ENCODE measurements around the gene IRX3.

Gene IRX3

DNA sequence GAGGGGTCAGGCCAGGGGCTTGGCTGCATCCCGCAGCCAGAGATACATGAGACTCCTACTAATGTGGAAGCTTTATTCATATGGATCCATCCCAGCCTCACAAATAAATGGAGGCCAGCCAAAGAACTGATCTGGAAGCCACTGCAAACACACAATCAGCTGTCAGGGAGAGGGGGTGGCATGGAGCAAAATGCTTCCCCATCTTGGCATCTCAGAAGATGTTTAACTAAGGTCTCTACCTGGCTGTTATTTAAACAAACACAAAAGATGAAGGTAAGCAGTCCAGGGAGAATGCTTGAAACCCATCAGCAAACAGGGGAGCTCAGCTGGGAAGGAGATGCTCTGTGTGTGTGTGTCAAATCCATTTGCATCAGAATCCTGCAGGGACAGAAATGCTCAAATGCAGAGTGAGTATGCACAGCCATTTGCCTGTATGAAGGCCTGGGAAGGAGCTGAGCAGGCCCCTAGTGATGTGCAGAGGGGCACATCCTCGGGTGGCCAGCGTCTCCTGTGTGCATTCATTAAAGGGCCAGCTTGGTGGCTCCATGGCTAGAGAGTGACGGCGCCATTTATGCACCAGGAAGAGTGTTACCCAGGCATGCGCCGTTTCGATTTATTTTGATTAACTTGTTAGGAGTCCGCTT is 34.2 kb upstream of the IRX3 start:
- TF ChIP-seq Cebpa-rat (IDR thresholded peaks at IDR 0.05) = no peak
- Histone ChIP-seq H3K4me2 (no peak overlapping the region), H4K20me1 (no peaks in the 10 kb centered on the region), H3K4me3 (no peak overlapping the region), H3K9me3 (replicated peaks in 1 of 11) (no peaks in the 10 kb centered on the region), H3K9ac (no peak overlapping the region), H3K36me3 (no peaks in the 10 kb centered on the region), H3K4me1 (peaks cover 0 to 2% (median 0%) of the 10 kb centered on the region in 10 experiments; a peak in 1 of 20 replicates), H3K27ac (no peak overlapping the region), H3K27me3 (no peaks in the 10 kb centered on the region)

DNA sequence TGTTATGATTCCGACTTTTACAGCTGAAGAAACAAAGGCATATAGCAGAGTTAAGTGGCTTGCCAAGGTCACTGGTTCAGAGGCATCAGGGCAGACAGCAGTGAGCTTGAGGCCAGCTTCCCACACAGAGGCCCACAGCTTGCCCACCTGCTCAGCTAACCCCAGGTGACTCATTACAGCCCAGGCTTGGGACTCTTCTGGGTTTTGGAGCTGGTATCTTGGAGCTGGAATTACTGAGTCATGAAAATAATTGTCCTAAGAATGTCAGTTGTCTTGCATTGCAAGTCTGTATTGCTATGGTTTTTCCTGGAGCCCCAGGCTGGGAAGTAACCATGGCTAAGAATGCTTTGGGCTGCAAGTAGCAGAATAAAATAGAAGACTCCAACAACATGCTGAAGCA is 32.4 kb upstream of the IRX3 start:
- H3K4me2 ChIP-seq = no peak overlapping the region
- H3K27ac ChIP-seq = no peak overlapping the region
- TF ChIP-seq Cebpa-rat (IDR thresholded peaks at IDR 0.05) = no peak
- H3K9me3 ChIP-seq (replicated peaks in 1 of 11) = no peaks in the 10 kb centered on the region
- H3K36me3 ChIP-seq = no peaks in the 10 kb centered on the region
- no peaks in the 10 kb centered on the region for H4K20me1 ChIP-seq
- H3K4me3 ChIP-seq = no peak overlapping the region
- H3K27me3 ChIP-seq = no peaks in the 10 kb centered on the region
- no peak overlapping the region for H3K9ac ChIP-seq
- H3K4me1 ChIP-seq = peaks cover 0 to 6% (median 0%) of the 10 kb centered on the region in 10 experiments; a peak in 1 of 20 replicates

- Histone ChIP-seq H3K4me2 (no peak overlapping the region), H3K27me3 (no peaks in the 10 kb centered on the region), H3K4me1 (peaks cover 0 to 6% (median 0%) of the 10 kb centered on the region in 10 experiments; a peak in 1 of 20 replicates), H3K27ac (no peak overlapping the region), H3K4me3 (no peak overlapping the region), H3K9ac (no peak overlapping the region), H4K20me1 (no peaks in the 10 kb centered on the region), H3K9me3 (replicated peaks in 1 of 11) (no peaks in the 10 kb centered on the region; a peak in 1 of 22 replicates), H3K36me3 (no peaks in the 10 kb centered on the region)
- no peak for TF ChIP-seq Cebpa-rat (IDR thresholded peaks at IDR 0.05)
Observed at GRCh38 chr16:54317101-54317611, 30.6 kb upstream of the IRX3 start.

DNA sequence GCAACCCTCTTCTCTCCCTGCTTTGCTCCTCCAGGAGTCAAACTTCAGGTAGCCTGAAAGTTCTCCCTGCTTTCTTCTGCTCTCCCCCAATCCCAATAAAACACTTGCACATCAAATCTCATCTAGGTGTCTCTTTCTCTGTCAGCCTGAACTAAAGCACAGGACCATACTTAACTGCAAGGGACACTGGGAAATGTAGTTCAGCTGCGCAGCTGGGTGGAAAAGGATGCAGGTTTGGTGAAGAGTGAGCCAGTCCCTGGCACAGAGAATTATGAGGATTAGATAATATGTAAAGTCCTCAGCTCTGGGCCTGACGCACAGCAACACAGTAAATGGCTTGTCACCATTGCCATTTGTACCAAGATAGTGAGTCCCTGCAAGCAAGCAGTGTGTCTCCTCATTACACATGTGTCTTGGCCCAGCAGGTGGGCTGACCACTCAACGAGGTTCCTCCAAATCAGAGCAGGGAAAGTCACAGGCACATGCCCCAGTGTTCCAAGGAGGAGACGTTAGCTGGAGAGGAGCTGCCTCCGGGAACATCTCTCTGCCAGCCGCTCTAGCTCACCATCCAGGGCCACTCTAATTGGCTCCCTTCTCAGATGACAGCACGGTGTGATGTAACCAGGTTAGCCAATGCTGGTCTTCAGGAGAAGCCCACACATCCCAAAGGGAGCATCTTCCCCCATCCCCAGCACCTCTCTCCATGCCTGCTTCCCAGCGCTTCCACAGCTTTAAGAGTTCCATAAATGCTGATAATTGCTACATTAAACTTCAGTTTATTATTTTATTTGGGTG is 29.7 kb upstream of the IRX3 start:
- no peak for TF ChIP-seq Cebpa-rat (IDR thresholded peaks at IDR 0.05)
- Histone ChIP-seq H3K27me3 (no peaks in the 10 kb centered on the region), H3K4me3 (no peak overlapping the region), H3K4me2 (no peak overlapping the region), H4K20me1 (no peaks in the 10 kb centered on the region), H3K36me3 (no peaks in the 10 kb centered on the region), H3K27ac (no peak overlapping the region), H3K9me3 (replicated peaks in 1 of 11) (no peaks in the 10 kb centered on the region; a peak in 1 of 22 replicates), H3K4me1 (peaks cover 0 to 6% (median 0%) of the 10 kb centered on the region in 10 experiments; a peak in 1 of 20 replicates), H3K9ac (no peak overlapping the region)

DNA sequence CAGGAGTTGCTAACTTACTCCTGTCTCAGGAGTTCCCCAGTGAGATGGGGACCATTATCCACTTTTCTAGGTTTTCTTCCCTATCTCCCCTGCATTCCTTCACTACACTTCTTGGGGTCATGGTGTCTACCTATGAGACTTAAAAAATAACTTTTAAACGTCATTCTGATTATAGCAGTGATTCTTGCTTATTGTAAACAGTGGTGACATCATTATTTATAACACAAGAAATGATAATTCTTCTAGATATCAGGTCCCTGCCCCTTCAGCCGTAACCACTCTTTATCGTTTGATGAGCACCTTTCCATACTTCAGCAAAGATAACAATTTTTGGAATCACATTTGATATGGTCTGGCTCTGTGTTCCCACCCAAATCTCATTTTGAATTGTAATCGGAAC is 27.2 kb upstream of the IRX3 start:
- H3K27me3 ChIP-seq = no peaks in the 10 kb centered on the region
- H3K36me3 ChIP-seq = no peaks in the 10 kb centered on the region
- TF ChIP-seq Cebpa-rat (IDR thresholded peaks at IDR 0.05) = no peak
- peak overlapping the region in 1 of 11 experiments; percentile 26; a peak in 1 of 22 replicates for H3K4me2 ChIP-seq
- H3K9me3 ChIP-seq (replicated peaks in 1 of 11) = no peaks in the 10 kb centered on the region; a peak in 1 of 22 replicates
- no peak overlapping the region for H3K4me3 ChIP-seq
- H3K27ac ChIP-seq = no peak overlapping the region
- no peaks in the 10 kb centered on the region for H4K20me1 ChIP-seq
- peaks cover 5 to 12% (median 6%) of the 10 kb centered on the region in 10 experiments; a peak in 19 of 20 replicates for H3K4me1 ChIP-seq
- H3K9ac ChIP-seq = no peak overlapping the region

DNA sequence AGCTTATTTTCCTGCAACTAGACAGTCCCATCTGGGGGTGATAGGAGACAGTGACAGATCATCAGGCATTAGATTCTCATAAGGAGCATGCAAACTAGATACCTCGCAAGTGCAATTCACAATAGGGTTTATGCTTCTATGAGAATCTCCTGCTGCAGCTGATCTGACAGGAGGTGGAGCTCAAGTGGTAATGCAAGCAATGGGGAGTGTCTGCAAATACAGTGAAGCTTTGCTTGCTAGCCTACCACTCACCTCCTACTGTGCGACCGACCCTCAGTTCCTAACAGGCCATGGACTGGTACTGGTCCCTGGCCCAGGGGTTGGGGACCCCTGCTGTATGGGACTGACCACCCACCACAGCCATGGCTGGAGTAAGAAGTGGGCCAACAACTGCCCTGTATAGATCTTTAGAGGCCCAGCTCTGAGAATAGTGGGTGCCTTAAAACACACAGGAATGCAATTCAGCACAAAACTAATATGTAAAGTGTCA is 26.0 kb upstream of the IRX3 start:
- Histone ChIP-seq H3K9me3 (replicated peaks in 1 of 11) (no peaks in the 10 kb centered on the region; a peak in 1 of 22 replicates), H3K9ac (no peak overlapping the region), H3K4me1 (peaks cover 8 to 21% (median 15%) of the 10 kb centered on the region in 10 experiments; a peak in 19 of 20 replicates), H3K27ac (no peak overlapping the region), H3K4me2 (no peak overlapping the region), H3K27me3 (peaks cover 0 to 5% (median 0%) of the 10 kb centered on the region in 11 experiments; a peak in 2 of 22 replicates), H4K20me1 (no peaks in the 10 kb centered on the region), H3K4me3 (no peak overlapping the region), H3K36me3 (no peaks in the 10 kb centered on the region)
- TF ChIP-seq Cebpa-rat (IDR thresholded peaks at IDR 0.05) = no peak

DNA sequence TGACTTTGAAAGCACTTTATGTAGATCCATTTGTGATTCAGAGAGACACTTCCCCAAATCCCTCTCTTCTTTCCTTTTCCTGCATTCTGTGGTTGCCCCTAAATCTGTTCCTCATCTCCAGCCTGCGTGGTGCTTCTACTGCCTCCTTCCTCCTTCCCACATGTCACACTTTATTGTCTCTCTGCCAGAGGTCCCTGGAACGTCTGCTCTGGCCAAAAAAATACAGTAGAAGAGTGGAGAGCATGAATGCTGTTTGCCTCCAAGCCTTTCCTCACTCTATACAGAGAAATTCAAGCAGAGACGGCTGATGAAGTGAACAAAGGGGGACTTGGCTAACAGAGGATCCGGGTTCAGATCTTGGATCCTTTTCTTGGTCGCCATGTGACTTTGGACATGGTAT is 22.8 kb upstream of the IRX3 start:
- H3K4me3 ChIP-seq = no peak overlapping the region
- no peak for TF ChIP-seq Cebpa-rat (IDR thresholded peaks at IDR 0.05)
- peaks cover 11 to 49% (median 35%) of the 10 kb centered on the region in 10 experiments for H3K4me1 ChIP-seq
- H3K27ac ChIP-seq = no peak overlapping the region
- no peak overlapping the region for H3K9ac ChIP-seq
- H3K4me2 ChIP-seq = peak overlapping the region; percentile 10 to 69 (median 41); a peak in 18 of 22 replicates
- peaks cover 0 to 8% (median 0%) of the 10 kb centered on the region in 11 experiments; a peak in 3 of 22 replicates for H4K20me1 ChIP-seq
- H3K36me3 ChIP-seq = no peaks in the 10 kb centered on the region
- no peaks in the 10 kb centered on the region; a peak in 1 of 22 replicates for H3K9me3 ChIP-seq (replicated peaks in 1 of 11)
- peaks cover 0 to 23% (median 16%) of the 10 kb centered on the region in 11 experiments; a peak in 15 of 22 replicates for H3K27me3 ChIP-seq

DNA sequence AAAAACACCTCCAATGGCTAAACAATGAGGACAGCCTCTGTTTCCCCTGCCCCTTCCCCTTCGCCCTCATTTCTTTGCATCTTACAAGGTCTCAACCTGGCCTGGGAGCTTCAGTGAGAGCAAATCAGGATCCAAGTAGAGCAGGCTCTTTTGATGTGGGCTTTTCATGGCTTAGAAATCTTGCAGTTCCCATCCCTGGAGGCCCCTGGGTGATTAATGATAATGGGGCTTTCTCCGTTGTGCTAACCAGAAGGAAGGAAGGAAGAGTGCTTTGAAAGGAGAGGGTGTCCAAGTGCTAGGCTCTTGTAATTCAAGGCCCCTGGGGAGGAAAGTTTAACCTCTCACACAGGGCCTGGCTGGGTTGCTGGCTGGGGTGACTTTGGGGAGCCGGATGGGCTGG is 18.5 kb upstream of the IRX3 start:
- TF ChIP-seq Cebpa-rat (IDR thresholded peaks at IDR 0.05) = no peak; a peak in 1 of 22 replicates
- peaks cover 0 to 20% (median 7%) of the 10 kb centered on the region in 11 experiments; a peak in 9 of 22 replicates for H3K9me3 ChIP-seq (replicated peaks in 1 of 11)

More for the DNA sequence above, 18.5 kb upstream of the IRX3 start:
- no peak overlapping the region for H3K9ac ChIP-seq
- H3K4me1 ChIP-seq = peaks cover 11 to 62% (median 39%) of the 10 kb centered on the region in 10 experiments
- H3K4me2 ChIP-seq = peak overlapping the region in 9 of 11 experiments; percentile 47 to 83 (median 74); a peak in 19 of 22 replicates
- H3K27me3 ChIP-seq = peaks cover 3 to 51% (median 27%) of the 10 kb centered on the region in 11 experiments; a peak in 18 of 22 replicates
- H3K27ac ChIP-seq = 0 out of 22 replicates have a peak overlapping the region, but pooled peaks of 1 of the 11 experiments have one; percentile 1
- no peaks in the 10 kb centered on the region for H3K36me3 ChIP-seq
- peaks cover 0 to 8% (median 0%) of the 10 kb centered on the region in 11 experiments; a peak in 4 of 22 replicates for H4K20me1 ChIP-seq
- H3K4me3 ChIP-seq = no peak overlapping the region

Data from BLaER1 treated with 17β-estradiol and CSF1 and Interleukin-3, amounts not matched to agents 10 nM and 100 nM (cell line).